Measurements from ENCODE around the gene CCDC187.
"Not testable (repeated sequence)": the region's sequence is repeated elsewhere in the genome, so short reads cannot be mapped to it uniquely, and the experiment has no call there.

CCDC187 gene

GRCh38 chr9:136266641-136267040, 37.3 kb downstream of the CCDC187 start:
- DNase-seq (ENCODE audit: low read depth, low spot score), result not testable (repeated sequence)

GRCh38 chr9:136265561-136266355, 38.1 kb downstream of the CCDC187 start:
- no peak for DNase-seq (ENCODE audit: low read depth, low spot score)

- no peak for DNase-seq (ENCODE audit: low read depth, low spot score)
These were observed 39.2 kb downstream of the CCDC187 start for GRCh38 chr9:136264441-136265405.

- DNase-seq (ENCODE audit: low read depth, low spot score), result no peak
These were observed 39.9 kb downstream of the CCDC187 start for GRCh38 chr9:136264031-136264430.

- no peak for DNase-seq (ENCODE audit: low read depth, low spot score)
These were observed 41.2 kb downstream of the CCDC187 start for GRCh38 chr9:136262671-136263178.

GRCh38 chr9:136261686-136262430, 42.0 kb downstream of the CCDC187 start:
- DNase-seq (ENCODE audit: low read depth, low spot score), result no peak

- DNase-seq (ENCODE audit: low read depth, low spot score), result no peak
These were observed 42.9 kb downstream of the CCDC187 start for GRCh38 chr9:136260936-136261472.

- no peak for DNase-seq (ENCODE audit: low read depth, low spot score)
These were observed 43.4 kb downstream of the CCDC187 start for GRCh38 chr9:136260521-136260920.

GRCh38 chr9:136259836-136260235, 44.1 kb downstream of the CCDC187 start:
- no peak for DNase-seq (ENCODE audit: low read depth, low spot score)

- DNase-seq (ENCODE audit: low read depth, low spot score), result no peak
These were observed 44.4 kb downstream of the CCDC187 start for GRCh38 chr9:136259517-136259813.

GRCh38 chr9:136258786-136259516, 44.9 kb downstream of the CCDC187 start:
- no peak for DNase-seq (ENCODE audit: low read depth, low spot score)

GRCh38 chr9:136258299-136258625, 45.6 kb downstream of the CCDC187 start:
- DNase-seq (ENCODE audit: low read depth, low spot score), result no peak

- no peak for DNase-seq (ENCODE audit: low read depth, low spot score)
These were observed 46.3 kb downstream of the CCDC187 start for GRCh38 chr9:136257381-136258298.

GRCh38 chr9:136255896-136256890, 47.7 kb downstream of the CCDC187 start:
- DNase-seq (ENCODE audit: low read depth, low spot score), result no peak

GRCh38 chr9:136255166-136255538, 48.7 kb downstream of the CCDC187 start:
- DNase-seq (ENCODE audit: low read depth, low spot score), result no peak

- no peak for DNase-seq (ENCODE audit: low read depth, low spot score)
These were observed 49.3 kb downstream of the CCDC187 start for GRCh38 chr9:136254381-136255165.

- DNase-seq (ENCODE audit: low read depth, low spot score), result no peak
These were observed 50.4 kb downstream of the CCDC187 start for GRCh38 chr9:136253246-136254130.

Measured in brain pericyte (primary cell).